ENCODE data around the gene NADSYN1. TPM values are rescaled to one million over a fixed set of nuclear protein-coding genes. Genes with fewer than 3 reads are reported as not detected.

Gene NADSYN1
- total RNA-seq (2022; extraction: Qiagen RNA extraction; ENCODE audit: low read depth), result 39.2 to 51.5 TPM (median 45.2 TPM) in 5 replicates

GRCh38 chr11:71453037-71453917 lies at the start of gene NADSYN1:
TSS of gene NADSYN1 (plus strand) at chr11:71453203. CDS start at chr11:71453297, 94 bp downstream.

DNA sequence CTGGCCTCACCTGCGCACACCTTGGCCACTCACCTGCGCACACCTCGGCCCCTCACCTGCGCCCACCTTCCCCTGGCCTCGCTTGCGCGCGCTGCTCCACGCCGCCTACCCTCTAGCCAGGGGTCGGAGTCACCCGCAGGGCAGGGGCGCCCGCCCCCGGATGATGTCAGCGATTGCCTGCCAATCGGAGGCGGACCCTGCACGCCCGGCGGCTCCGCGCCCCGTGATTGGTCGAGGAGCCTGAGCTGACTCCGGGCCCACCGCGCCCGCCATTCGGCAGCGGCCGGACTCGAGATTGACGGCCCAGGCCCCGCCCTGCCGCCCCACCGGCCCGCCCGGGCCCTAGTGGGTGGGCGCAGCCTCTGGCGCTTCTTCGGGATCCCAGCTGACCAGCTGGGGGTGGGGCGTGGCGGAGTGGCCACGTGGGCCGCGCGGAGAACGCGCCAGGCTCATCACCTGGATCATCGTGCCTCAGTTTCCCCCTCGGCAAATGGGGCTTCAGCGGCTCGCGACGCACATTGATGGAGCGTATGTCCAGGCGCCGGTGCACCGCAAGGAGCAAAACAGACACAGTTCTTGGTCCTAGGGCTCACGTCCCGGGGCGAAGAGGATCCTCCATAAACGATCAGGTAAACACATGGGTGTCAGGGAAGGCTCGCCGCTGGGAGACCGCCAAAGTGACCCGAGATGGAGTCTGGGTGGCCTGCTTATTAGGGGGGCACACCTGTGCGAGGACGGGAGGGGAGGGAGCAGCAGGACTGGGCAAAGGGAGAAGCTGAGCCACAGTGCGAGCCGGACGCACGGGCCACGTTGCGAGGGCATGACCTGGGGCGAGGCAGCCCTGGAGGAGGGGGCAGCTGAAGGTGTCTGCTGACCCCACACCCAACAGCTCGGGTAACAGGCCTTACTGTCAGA lies 4.5 kb upstream of the NADSYN1 start, which contains the start of gene DHCR7:
Gene DHCR7 (minus strand): TSS at position 137 of the 915 bp plus-strand sequence. CDS start 3,441 bp downstream, outside the sequence.

GRCh38 chr11:71526796-71527575 lies 74.0 kb downstream of the NADSYN1 start, which contains the start of gene KRTAP5-7:
TSS of gene KRTAP5-7 (plus strand) at chr11:71527267. CDS start at chr11:71527301, 34 bp downstream.

DNA sequence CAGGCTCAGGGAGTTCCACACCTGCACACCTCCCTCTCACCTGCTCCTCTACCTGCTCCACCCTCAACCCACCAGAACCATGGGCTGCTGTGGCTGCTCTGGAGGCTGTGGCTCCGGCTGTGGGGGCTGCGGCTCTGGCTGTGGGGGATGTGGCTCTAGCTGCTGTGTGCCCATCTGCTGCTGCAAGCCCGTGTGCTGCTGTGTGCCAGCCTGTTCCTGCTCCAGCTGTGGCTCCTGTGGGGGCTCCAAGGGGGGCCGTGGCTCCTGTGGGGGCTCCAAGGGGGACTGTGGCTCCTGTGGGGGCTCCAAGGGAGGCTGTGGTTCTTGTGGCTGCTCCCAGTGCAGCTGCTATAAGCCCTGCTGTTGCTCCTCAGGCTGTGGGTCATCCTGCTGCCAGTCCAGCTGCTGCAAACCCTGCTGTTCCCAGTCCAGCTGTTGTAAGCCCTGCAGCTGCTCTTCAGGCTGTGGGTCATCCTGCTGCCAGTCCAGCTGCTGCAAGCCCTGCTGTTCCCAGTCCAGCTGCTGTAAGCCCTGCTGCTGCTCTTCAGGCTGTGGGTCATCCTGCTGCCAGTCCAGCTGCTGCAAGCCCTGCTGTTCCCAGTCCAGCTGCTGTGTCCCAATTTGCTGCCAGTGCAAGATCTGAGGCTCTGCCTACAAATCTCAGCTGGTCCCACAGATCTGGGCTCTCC lies 85.1 kb downstream of the NADSYN1 start, which contains the start of gene KRTAP5-8:
Gene KRTAP5-8 (plus strand): TSS at position 49 of the 689 bp plus-strand sequence. CDS start 31 bp downstream, at position 80.

GRCh38 chr11:71548120-71548519 lies 95.1 kb downstream of the NADSYN1 start, which contains the start of gene KRTAP5-9:
TSS of gene KRTAP5-9 (plus strand) at chr11:71548420. CDS start at chr11:71548658, 238 bp downstream.

Other genes starting within 250 kb of the NADSYN1 start
- gene SHANK2, start 200.6 kb upstream of the NADSYN1 start, total RNA-seq (2022; extraction: Qiagen RNA extraction; ENCODE audit: low read depth), result 6.3 to 10.5 TPM (median 8.3 TPM) in 5 replicates
- 39.4 to 52.8 TPM (median 49.3 TPM) in 5 replicates for gene DHCR7, start 4.8 kb upstream of the NADSYN1 start, total RNA-seq (2022; extraction: Qiagen RNA extraction; ENCODE audit: low read depth)
- not detected in 5 replicates for gene KRTAP5-7, start 74.1 kb downstream of the NADSYN1 start, total RNA-seq (2022; extraction: Qiagen RNA extraction; ENCODE audit: low read depth)
- gene KRTAP5-8, start 84.8 kb downstream of the NADSYN1 start, total RNA-seq (2022; extraction: Qiagen RNA extraction; ENCODE audit: low read depth), result not detected in 5 replicates
- 0.11 TPM in 1 of 5 replicates, not detected in the others for gene KRTAP5-9, start 95.2 kb downstream of the NADSYN1 start, total RNA-seq (2022; extraction: Qiagen RNA extraction; ENCODE audit: low read depth)
- not detected in 5 replicates for gene KRTAP5-10, start 112.4 kb downstream of the NADSYN1 start, total RNA-seq (2022; extraction: Qiagen RNA extraction; ENCODE audit: low read depth)
- gene KRTAP5-11, start 129.7 kb downstream of the NADSYN1 start, total RNA-seq (2022; extraction: Qiagen RNA extraction; ENCODE audit: low read depth), result not detected in 5 replicates

Measured in A549 treated with GW870086 at 1 μM for 4 hours (cell line).